GM15510 (cell line): ENCODE results near the gene RPP25.

ENCODE experiments used
- POLR2A ChIP-seq: IDR thresholded peaks from 3 replicates; pipeline ENCODE4 v1.6.1; 2011; ENCODE audit warnings: borderline replicate concordance; ENCODE audit not compliant: insufficient read length; ENCODE audit errors: extremely low read depth

The RPP25 gene

GRCh38 chr15:74957476-74958035 lies 984 bp upstream of the RPP25 start:
- TF ChIP-seq POLR2A = no peak

- no peak for TF ChIP-seq POLR2A
Observed at GRCh38 chr15:74955796-74956647, 550 bp downstream of the RPP25 start.

GRCh38 chr15:74955017-74955416 lies 1.6 kb downstream of the RPP25 start:
- no peak for TF ChIP-seq POLR2A

- no peak for TF ChIP-seq POLR2A
Observed at GRCh38 chr15:74954515-74954914, 2.1 kb downstream of the RPP25 start.

GRCh38 chr15:74951006-74951405 lies 5.6 kb downstream of the RPP25 start:
- TF ChIP-seq POLR2A = no peak

GRCh38 chr15:74950078-74950908 lies 6.3 kb downstream of the RPP25 start:
- no peak for TF ChIP-seq POLR2A

- peak; percentile 94 for TF ChIP-seq POLR2A
Observed at GRCh38 chr15:74937590-74938371, 18.8 kb downstream of the RPP25 start, which contains the start of gene COX5A. Gene COX5A (minus strand): TSS chr15:74938073. CDS start chr15:74938014, 59 bp downstream.

GRCh38 chr15:74937272-74937589 lies 19.3 kb downstream of the RPP25 start:
- no peak for TF ChIP-seq POLR2A

GRCh38 chr15:74933573-74933972 lies 23.0 kb downstream of the RPP25 start:
- no peak for TF ChIP-seq POLR2A

- no peak for TF ChIP-seq POLR2A
Observed at GRCh38 chr15:74928771-74929198, 27.8 kb downstream of the RPP25 start.

- no peak for TF ChIP-seq POLR2A
Observed at GRCh38 chr15:74924525-74924924, 32.0 kb downstream of the RPP25 start.

- TF ChIP-seq POLR2A = no peak
Observed at GRCh38 chr15:74920456-74920855, 36.1 kb downstream of the RPP25 start.

GRCh38 chr15:74917676-74918075 lies 38.9 kb downstream of the RPP25 start:
- TF ChIP-seq POLR2A = no peak

GRCh38 chr15:74913041-74913440 lies 43.5 kb downstream of the RPP25 start:
- TF ChIP-seq POLR2A = no peak
